Stimulated activated effector memory CD8-positive, alpha-beta T cell treated with anti-CD3 and anti-CD28 coated beads, Interleukin-12 subunit alpha, Interleukin-12 subunit beta, amount 100 ng/mL, for 72 hours (primary cell): ENCODE measurements around the gene FAM131B.
"Not testable (repeated sequence)": the region's sequence is repeated elsewhere in the genome, so short reads cannot be mapped to it uniquely, and the experiment has no call there.

ENCODE experiments used
- ATAC-seq: fragments of 150-1000 bp; cut with Tn5 transposase; 2 replicates; pipeline ENCODE4 v1.10.0; 2021
- DNase-seq, 2 donors: peaks; one replicate each; pipeline ENCODE4 v3.0.0; 2021 to 2022; ENCODE audit warnings: low spot score in 2 of 2
- H3K27ac Mint-ChIP-seq: one replicate; pipeline ENCODE4 v1.8.0; 2022; ENCODE audit warnings: mild to moderate bottlenecking, mixed read lengths
- H3K36me3 Mint-ChIP-seq: one replicate; pipeline ENCODE4 v1.8.0; 2022; ENCODE audit warnings: mild to moderate bottlenecking, mixed read lengths
- H3K4me1 Mint-ChIP-seq: one replicate; pipeline ENCODE4 v1.8.0; 2022; ENCODE audit warnings: mixed read lengths
- H3K4me3 Mint-ChIP-seq: one replicate; pipeline ENCODE4 v1.8.0; 2022; ENCODE audit warnings: mild to moderate bottlenecking, mixed read lengths
- H3K9me3 Mint-ChIP-seq: one replicate; pipeline ENCODE4 v1.8.0; 2022; ENCODE audit warnings: mixed read lengths

The FAM131B gene

DNA sequence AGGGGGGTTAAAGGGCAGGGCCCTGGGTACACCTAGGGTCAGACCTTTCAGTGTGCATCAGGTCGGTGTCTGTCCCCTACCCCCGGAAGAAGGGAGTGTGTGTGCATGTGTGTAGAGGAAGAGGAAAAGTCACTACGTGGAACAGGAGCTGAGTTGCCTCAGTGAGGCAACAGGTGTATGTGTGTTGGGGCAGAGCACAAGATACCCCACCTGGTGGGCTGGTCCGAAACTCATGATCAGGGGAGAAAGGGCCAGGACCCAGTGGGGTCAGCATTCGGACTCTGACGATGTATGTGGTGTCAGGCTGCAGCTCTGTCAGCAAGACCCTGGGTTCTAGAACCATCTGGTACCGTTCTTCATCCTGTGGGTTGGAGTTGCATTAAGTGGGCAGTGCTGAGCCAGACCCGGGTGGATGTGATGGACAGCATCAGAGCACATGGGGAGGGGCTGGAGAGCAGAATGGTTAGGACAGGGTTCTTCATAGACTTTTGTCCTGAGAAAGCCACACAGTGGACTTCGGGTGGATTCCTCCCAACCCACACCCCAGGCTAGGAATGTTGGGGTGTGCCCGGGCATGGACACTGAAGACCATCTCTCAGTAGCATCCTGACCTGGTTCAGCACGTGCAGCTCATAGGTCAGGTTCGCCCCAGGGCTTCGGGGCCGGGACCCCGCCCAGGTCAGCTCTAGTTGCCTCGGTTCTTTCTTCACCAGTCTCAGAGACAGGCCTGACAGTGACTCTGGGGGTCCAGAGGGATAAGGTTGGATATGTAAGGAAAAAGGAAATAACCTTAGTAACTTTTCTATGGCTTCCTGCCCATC lies 35.4 kb upstream of the FAM131B start:
- peak overlapping the region; percentile 63 for H3K27ac Mint-ChIP-seq
- peaks cover 17% of the 10 kb centered on the region for H3K4me1 Mint-ChIP-seq
- no peaks in the 10 kb centered on the region for H3K9me3 Mint-ChIP-seq
- H3K36me3 Mint-ChIP-seq, result peaks cover 12% of the 10 kb centered on the region
- no peak overlapping the region for H3K4me3 Mint-ChIP-seq
- no peak for ATAC-seq
- no peak for DNase-seq

GRCh38 chr7:143396625-143397556 lies 34.4 kb upstream of the FAM131B start:
- DNase-seq (peak in 1 of 2 donors; percentile 47), ATAC-seq (no peak)
- no peak overlapping the region for H3K4me3 Mint-ChIP-seq
- H3K27ac Mint-ChIP-seq, result peak overlapping the region; percentile 63
- peaks cover 12% of the 10 kb centered on the region for H3K36me3 Mint-ChIP-seq
- no peaks in the 10 kb centered on the region for H3K9me3 Mint-ChIP-seq
- H3K4me1 Mint-ChIP-seq, result peaks cover 21% of the 10 kb centered on the region

- no peaks in the 10 kb centered on the region for H3K9me3 Mint-ChIP-seq
- ATAC-seq, result no peak
- H3K36me3 Mint-ChIP-seq, result peaks cover 16% of the 10 kb centered on the region
These were observed 33.7 kb upstream of the FAM131B start for GRCh38 chr7:143396182-143396581.

GRCh38 chr7:143395187-143396149 lies 33.0 kb upstream of the FAM131B start:
- Mint-ChIP-seq H3K36me3 (peaks cover 23% of the 10 kb centered on the region), H3K4me3 (no peak overlapping the region), H3K9me3 (no peaks in the 10 kb centered on the region), H3K27ac (peak overlapping the region; percentile 18), H3K4me1 (peaks cover 21% of the 10 kb centered on the region)
- DNase-seq (no peak), ATAC-seq (no peak)

More at GRCh38 chr7:143396182-143396581, 33.7 kb upstream of the FAM131B start:
- no peak overlapping the region for H3K4me3 Mint-ChIP-seq
- no peak overlapping the region for H3K27ac Mint-ChIP-seq
- no peak for DNase-seq
- H3K4me1 Mint-ChIP-seq, result peaks cover 21% of the 10 kb centered on the region

- ATAC-seq (no peak), DNase-seq (no peak)
- Mint-ChIP-seq H3K9me3 (no peaks in the 10 kb centered on the region), H3K36me3 (peaks cover 30% of the 10 kb centered on the region), H3K4me1 (peaks cover 26% of the 10 kb centered on the region), H3K4me3 (no peak overlapping the region), H3K27ac (peak overlapping the region; percentile 18)
These were observed 32.3 kb upstream of the FAM131B start for GRCh38 chr7:143394777-143395176.

GRCh38 chr7:143394068-143394467 lies 31.6 kb upstream of the FAM131B start:
- no peak for DNase-seq
- peak overlapping the region; percentile 66 for H3K27ac Mint-ChIP-seq
- peaks cover 32% of the 10 kb centered on the region for H3K4me1 Mint-ChIP-seq
- H3K36me3 Mint-ChIP-seq, result peaks cover 32% of the 10 kb centered on the region
- ATAC-seq, result no peak
- H3K4me3 Mint-ChIP-seq, result no peak overlapping the region
- H3K9me3 Mint-ChIP-seq, result no peaks in the 10 kb centered on the region

DNA sequence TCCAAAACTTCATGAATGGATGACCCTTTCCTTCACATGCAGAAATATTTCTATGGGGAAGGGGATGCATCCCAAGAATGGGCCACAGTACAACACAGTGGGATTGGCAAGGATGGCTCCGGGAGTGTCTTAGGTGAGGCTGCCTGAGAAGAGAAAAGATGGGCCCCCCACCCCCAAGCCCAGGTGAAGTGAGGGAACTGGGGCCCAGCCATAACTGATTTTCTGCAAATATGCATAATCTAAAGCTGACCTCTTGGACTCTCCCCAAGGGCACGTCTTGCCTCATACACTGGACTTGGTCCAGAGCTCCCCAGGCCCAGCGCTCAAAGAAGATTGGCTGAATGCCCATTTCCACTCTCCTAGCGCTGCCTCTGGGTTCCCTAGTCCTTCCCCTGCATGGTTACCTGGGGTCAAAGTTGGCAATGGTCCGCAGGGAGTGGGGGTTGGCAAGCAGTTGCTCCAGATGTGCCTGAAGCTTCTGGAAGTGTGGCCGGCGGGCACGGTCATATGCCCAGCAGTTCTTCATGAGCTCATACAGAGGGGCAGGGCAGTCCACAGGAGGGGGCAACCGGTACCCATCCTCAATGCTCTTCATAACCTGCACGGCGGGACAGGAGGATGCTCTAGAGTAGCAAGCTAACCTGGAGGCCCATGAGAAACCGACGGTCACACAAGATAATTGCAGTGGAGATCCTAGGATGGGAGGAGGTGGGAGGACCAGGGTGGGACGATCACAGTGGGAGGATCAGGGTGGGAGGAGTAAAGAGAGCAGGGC lies 30.9 kb upstream of the FAM131B start:
- peaks cover 38% of the 10 kb centered on the region for H3K36me3 Mint-ChIP-seq
- peak overlapping the region; percentile 66 for H3K27ac Mint-ChIP-seq
- no peak overlapping the region for H3K4me3 Mint-ChIP-seq
- no peak for ATAC-seq
- no peaks in the 10 kb centered on the region for H3K9me3 Mint-ChIP-seq
- H3K4me1 Mint-ChIP-seq, result peaks cover 34% of the 10 kb centered on the region
- no peak for DNase-seq

GRCh38 chr7:143392875-143393266 lies 30.4 kb upstream of the FAM131B start:
- ATAC-seq (no peak), DNase-seq (no peak)
- H3K4me3 Mint-ChIP-seq, result no peak overlapping the region
- H3K36me3 Mint-ChIP-seq, result peaks cover 39% of the 10 kb centered on the region
- H3K4me1 Mint-ChIP-seq, result peaks cover 34% of the 10 kb centered on the region
- peak overlapping the region; percentile 66 for H3K27ac Mint-ChIP-seq
- H3K9me3 Mint-ChIP-seq, result no peaks in the 10 kb centered on the region

- H3K27ac Mint-ChIP-seq, H3K4me3 Mint-ChIP-seq: not testable (repeated sequence)
- peaks cover 39% of the 10 kb centered on the region for H3K36me3 Mint-ChIP-seq
These were observed 29.9 kb upstream of the FAM131B start for GRCh38 chr7:143392427-143392826.

DNA sequence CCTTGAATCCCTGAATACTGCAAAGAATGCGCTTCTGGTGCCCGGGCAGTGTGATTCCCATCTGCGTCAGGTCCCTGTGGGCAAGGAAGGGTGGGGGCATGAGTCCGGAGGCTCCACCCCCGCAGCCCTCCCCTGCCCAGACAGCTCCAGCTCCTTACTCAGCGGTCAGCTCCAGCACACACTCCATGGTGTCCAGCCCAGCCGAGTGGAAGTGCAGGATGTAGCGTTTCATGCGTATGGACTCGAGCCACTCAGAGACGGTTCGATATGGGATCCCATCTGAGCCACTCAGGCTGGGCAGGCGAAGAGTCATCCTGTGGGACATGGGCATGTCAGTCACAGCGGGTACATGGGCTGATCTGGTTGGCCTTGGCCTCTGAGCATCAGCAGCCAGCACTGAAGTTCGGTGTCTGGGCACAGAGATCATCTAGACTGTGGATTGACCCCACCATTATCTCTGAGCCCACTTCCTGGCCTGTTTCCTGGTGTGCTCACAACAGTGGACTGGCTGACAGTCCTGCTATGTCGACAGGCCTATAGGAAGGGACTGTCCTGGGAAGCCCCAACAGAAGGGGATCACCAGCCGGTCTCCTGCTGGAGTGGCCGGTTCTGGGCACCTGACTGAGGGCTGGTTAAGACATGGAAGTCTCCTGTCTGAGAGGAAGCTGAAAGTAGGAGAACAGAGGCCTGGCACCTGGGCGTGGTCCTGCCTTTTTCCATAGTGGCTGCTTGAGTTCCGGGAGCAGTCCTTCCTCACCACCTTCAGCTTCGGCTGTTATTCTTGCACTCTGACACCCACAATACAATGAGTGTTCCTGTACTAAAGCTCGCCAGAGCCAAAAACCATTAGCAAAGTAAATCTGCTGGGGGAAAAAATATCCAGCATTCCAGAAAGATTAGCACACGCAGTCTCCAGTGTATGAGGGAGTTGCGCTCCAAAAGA lies 29.2 kb upstream of the FAM131B start:
- DNase-seq, result no peak
- H3K27ac Mint-ChIP-seq, result peak overlapping the region; percentile 12
- H3K4me1 Mint-ChIP-seq, result peaks cover 34% of the 10 kb centered on the region
- peaks cover 39% of the 10 kb centered on the region for H3K36me3 Mint-ChIP-seq
- no peak for ATAC-seq
- H3K9me3 Mint-ChIP-seq, result no peaks in the 10 kb centered on the region
- H3K4me3 Mint-ChIP-seq, result no peak overlapping the region

More at GRCh38 chr7:143392427-143392826, 29.9 kb upstream of the FAM131B start:
- H3K4me1 Mint-ChIP-seq, result peaks cover 34% of the 10 kb centered on the region
- ATAC-seq, H3K9me3 Mint-ChIP-seq, DNase-seq: not testable (repeated sequence)

- H3K36me3 Mint-ChIP-seq, result peaks cover 39% of the 10 kb centered on the region
These were observed 28.3 kb upstream of the FAM131B start for GRCh38 chr7:143390773-143391317.

GRCh38 chr7:143390104-143390772 lies 27.7 kb upstream of the FAM131B start:
- Mint-ChIP-seq H3K9me3 (no peaks in the 10 kb centered on the region), H3K4me3 (no peak overlapping the region), H3K27ac (peak overlapping the region; percentile 77), H3K4me1 (peaks cover 31% of the 10 kb centered on the region), H3K36me3 (peaks cover 39% of the 10 kb centered on the region)
- no peak for ATAC-seq
- no peak for DNase-seq

More at GRCh38 chr7:143390773-143391317, 28.3 kb upstream of the FAM131B start:
- DNase-seq, result no peak
- no peak for ATAC-seq
- H3K27ac Mint-ChIP-seq, result no peak overlapping the region
- no peaks in the 10 kb centered on the region for H3K9me3 Mint-ChIP-seq
- H3K4me3 Mint-ChIP-seq, result no peak overlapping the region
- peaks cover 34% of the 10 kb centered on the region for H3K4me1 Mint-ChIP-seq
